Stimulated activated CD8-positive, alpha-beta memory T cell treated with anti-CD3 and anti-CD28 coated beads, Interleukin-7, amount 100 ng/mL, for 24 hours (primary cell): ENCODE data around the gene WASHC2A.
"Not testable (repeated sequence)": the region's sequence is repeated elsewhere in the genome, so short reads cannot be mapped to it uniquely, and the experiment has no call there.

Source experiments
- DNase-seq: peaks from one replicate; pipeline ENCODE4 v3.0.0-alpha.2; 2020; ENCODE audit warnings: low read depth

The WASHC2A gene

DNA sequence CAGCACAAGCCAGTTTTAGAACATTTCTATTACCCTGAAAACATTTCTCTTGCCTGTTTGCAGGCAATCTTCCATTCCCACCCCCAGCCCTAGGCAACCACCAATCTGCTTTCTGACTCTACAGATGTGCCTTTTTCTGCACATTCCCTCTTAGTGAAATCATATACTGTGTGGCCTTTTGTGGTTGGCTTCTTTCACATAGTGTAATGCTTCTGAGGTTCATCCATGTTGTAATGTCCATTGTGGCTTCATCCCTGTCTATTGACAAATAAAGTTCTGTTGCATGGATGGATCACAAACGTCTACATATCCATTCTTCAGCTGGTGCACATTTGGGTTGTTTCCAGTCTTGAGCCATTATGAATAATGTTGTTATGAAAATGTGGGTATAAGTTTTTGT is 77.8 kb downstream of the WASHC2A start:
- not testable (repeated sequence) for DNase-seq

DNA sequence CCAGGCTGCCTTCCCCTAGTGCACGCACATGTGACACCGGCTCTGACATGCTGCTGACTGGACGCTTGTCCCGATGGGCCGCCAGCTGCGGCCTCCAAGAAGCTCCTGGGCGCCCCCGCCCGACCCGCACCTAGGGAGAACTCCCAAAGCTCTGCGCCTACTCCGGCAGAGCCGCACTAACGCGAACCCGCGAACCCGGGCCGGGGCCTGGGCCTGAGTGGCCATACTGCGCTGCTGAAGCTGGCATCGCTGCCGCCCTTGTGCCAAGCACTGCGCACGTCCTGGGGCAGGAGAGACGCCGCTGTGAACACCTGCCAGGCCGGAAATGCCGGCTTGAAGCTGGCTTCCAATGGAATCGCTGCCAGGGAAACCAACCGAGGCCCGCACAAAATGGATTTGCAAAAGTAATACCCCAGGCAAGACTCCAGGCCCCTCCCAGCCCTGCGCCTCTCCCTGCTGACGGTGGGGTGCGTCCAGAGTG is 85.1 kb downstream of the WASHC2A start:
- no peak for DNase-seq

DNA sequence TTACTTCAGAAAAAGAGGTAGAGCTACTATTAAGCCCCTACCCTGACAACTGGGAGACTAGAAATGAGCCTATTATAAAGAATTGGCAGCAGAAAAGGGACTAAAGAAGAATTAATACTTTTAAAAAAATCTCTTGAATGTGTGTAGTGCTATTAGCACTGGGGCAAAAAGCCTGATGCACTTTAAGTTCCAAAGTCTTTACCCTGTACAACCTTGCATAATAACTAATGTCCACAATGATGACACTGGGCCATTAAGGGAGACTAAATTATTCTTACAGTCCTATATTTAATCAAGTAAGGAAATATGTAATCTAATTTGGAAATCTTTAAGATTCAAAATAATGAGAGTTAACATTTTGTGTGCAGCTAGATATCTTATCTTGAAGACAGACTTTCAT is 90.1 kb downstream of the WASHC2A start:
- DNase-seq, result not testable (repeated sequence)

DNA sequence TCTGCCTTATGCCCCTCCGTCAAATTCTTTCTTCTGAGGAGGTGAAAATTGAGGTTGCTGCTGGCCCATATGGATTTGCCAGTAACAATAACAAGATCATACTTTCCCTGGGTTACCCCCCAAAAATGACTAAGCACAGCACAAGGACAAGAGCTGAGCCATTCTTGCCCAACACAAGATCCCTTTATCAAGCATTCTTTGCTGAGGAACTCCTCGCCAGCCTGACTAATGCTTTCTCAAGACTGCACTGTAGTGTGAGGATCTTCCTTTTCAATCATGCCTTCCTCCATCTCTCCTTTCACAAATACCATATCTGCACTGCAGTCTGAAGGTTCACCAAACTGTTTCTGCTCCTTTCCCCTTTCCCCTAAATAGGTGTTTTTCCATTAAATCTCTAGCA is 92.1 kb downstream of the WASHC2A start:
- not testable (repeated sequence) for DNase-seq

DNA sequence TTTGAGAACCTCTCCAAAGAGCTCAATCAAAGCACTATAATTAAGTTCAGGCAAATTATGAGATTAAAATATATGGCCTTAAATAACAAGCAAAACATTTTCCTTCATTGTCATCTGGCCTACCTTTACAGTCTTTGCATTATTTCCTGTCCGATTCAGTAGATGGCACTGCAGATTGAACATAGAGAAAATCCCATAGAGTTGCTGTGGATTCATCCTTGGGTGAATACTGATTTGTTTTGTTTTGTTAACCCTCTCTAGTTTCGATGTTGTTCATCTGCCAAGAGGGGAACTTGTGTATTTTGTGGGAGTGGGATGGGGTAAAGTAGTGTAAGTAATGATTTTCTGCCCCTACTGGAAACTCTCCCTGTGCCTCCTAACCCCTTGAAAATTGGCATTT is 97.3 kb downstream of the WASHC2A start:
- not testable (repeated sequence) for DNase-seq

DNA sequence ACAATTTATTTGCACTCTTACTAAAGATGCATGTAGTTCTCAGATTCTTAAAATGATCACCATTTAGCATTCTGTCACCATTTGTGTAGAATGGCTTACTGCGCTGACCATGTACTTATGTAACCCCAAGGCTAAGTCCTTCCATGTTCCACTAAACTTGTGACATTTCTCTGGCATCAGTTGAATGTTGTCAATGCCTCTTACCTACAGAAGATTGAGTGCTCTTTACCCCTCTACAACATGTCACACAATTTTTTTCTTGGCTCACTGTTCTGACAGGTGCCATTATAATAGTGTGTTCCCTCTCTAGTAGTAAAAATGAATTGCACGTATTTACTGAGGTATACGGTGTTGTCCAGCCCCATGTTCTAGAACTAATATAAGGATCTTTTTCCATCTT is 100.1 kb downstream of the WASHC2A start:
- DNase-seq, result not testable (repeated sequence)

DNA sequence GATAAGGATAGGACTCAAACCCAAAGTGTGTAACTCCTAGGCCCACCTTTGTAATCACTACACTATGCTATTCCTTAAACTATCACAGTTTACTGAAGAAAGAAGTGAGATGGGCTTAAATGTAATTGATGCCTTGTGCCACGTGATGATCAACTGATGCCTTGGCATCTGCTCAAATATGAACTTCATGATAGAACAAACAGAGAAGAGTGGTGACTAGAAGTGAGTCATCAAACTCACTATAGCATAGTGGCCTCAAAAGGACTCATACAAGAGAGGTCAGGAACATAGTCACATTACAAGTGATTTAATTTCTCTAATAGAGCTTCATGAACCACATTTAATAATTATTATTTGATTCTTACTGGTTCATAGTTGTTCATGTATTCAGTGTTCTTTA is 101.8 kb downstream of the WASHC2A start:
- not testable (repeated sequence) for DNase-seq

DNA sequence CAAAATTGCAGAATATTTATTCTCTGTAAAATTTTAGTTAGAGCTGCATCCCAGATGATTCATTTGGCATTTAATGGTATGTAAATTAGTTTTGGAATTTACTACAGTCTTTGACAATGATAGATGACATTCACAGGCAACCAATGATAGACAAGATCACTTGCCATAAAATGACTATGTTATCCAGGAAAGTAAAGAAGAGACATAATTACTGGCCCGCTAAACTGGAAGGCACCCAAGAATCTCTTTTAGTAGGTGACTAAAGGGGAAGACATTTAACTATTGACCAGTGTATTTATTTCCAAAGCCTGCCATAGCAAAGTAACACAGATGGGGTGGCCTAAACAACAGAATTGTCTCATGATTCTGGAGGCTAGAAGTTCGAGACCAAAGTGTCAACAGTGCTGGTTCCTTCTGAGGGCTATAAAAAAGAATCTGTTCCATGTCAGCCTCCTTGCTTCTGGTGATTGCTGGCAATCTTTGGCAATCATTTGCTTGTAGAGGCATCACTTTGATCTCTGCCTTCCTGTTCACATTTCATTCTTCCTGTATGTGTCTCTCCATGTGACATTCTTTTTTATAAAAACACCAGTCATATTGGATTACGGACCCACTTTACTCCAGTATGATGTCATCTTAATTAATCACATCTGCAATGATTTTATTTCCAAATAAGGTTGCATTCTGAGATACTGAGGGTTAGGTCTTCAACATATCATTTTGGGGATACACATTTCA is 107.2 kb downstream of the WASHC2A start:
- not testable (repeated sequence) for DNase-seq
